NK-92 (cell line): Measurements from ENCODE around the gene ITGAD.

Source experiments
- DNase-seq: peaks from one replicate; lab custom pipeline; 2025; ENCODE audit not compliant: unreplicated experiment; lab: John Stamatoyannopoulos, UW

The ITGAD gene

DNA sequence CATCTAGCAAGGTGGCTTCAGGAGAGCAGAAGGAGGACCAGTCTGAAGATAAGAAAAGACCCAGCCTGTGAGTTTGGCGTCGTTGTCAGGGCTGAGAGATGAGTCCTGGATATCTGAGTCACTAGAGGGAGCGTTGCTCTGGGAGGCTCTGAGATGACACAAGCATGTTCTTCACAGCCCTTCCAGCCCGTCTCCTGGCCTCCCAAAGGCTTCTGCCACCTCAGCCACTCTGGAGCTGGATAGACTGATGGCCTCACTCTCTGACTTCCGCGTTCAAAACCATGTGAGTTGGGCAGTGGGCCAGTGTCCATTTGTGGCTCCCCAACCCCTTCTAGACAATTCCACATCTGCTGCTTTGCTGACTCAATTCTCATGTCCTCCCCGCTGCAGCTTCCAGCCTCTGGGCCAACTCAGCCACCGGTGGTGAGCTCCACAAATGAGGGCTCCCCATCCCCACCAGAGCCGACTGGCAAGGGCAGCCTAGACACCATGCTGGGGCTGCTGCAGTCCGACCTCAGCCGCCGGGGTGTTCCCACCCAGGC, 81.1 kb downstream of the ITGAD start:
- no peak for DNase-seq

DNA sequence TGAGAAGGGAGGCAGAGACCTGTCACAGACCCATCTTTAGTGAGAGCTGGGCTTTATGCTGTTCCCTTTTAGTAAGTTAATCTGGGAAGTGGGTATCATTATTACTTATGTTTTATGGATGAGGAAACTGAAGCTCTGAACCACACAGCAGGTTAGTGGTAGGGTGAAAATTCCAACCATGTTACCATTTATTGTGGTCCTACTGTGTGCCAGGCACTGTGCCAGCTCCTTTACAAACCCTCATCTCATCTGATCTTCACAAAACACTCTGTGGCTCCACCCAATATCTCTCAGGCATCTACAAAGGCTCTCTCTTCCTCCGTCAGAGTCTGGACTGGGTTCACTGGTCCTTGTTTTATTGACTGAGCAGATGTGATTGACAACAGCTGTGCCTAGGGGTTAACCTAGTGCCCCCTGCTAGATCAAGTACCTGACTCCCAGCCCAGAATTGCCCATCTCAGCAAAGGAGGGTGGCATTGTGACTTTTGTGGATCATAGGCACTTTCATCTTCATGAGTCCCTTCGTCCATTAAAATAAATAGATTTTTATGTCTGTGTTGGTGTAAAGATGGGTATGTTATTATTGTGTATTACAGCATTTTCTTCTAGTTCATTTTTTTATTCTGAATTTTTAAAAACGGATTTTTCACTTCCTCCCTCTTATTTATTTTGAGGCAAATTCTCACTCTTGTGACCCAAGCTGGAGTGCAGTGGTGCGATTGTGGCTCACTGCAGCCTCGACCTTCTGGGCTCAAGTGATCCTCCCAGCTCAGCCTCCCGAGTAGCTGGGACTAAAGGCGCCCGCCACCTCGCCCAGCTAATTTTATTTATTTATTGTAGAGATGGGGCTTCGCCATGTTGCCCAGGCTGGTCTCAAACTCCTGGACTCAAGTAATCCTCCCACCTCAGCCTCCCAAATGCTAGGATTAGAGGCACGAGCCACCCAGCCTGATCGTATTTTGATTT, 81.9 kb downstream of the ITGAD start:
- no peak for DNase-seq

DNA sequence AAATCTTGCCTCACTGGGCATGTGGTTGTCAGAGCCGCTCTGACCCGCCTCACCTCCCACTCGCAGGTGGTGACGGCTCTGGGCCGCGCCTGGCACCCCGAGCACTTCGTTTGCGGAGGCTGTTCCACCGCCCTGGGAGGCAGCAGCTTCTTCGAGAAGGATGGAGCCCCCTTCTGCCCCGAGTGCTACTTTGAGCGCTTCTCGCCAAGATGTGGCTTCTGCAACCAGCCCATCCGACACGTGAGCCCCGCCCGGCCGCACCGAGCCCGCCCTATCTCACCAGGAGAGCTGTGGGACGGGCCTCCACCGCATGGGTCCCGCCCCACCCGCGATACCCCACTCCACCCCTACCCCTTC, 82.8 kb downstream of the ITGAD start:
- no peak for DNase-seq
